Activated naive CD4-positive, alpha-beta T cell treated with anti-CD3 and anti-CD28 coated beads, Interleukin-2, amount 50 U/mL, for 72 hours (primary cell): ENCODE results near the gene SSR4. TPM values are rescaled to one million over a fixed set of nuclear protein-coding genes. Genes with fewer than 3 reads are reported as not detected.
"Not testable (repeated sequence)": the region's sequence is repeated elsewhere in the genome, so short reads cannot be mapped to it uniquely, and the experiment has no call there.

Source experiments
- ATAC-seq, 2 donors: fragments of 150-1000 bp; cut with Tn5 transposase; 2 replicates each; pipeline ENCODE4 v1.10.0; 2021; ENCODE audit warnings: mild to moderate bottlenecking in 2 of 2, moderate library complexity in 2 of 2
- DNase-seq, 2 donors: peaks; one replicate each; pipeline ENCODE4 v3.0.0; 2021 to 2022; ENCODE audit warnings: low spot score in 2 of 2
- H3K27ac Mint-ChIP-seq, 2 donors: one replicate each; pipeline ENCODE4 v1.8.0; 2022; ENCODE audit warnings: mild to moderate bottlenecking in 2 of 2, mixed read lengths in 2 of 2
- H3K36me3 Mint-ChIP-seq, 2 donors: one replicate each; pipeline ENCODE4 v1.8.0; 2022; ENCODE audit warnings: mixed read lengths in 2 of 2
- H3K9me3 Mint-ChIP-seq, 2 donors: one replicate each; pipeline ENCODE4 v1.8.0; 2022; ENCODE audit warnings: mixed read lengths in 2 of 2
- total RNA-seq, 2 donors: library from RNA; stranded (reverse); gene quantifications; one replicate each; pipeline ENCODE4 v1.2.3, GENCODE V29; 2022

Gene SSR4
- 100 to 1,000 TPM; 142 to 156 TPM for total RNA-seq

- H3K36me3 Mint-ChIP-seq: peaks cover 13 to 16% of the 10 kb centered on the region in 2 donors
- peak; percentile 96 for ATAC-seq
- DNase-seq: peak; percentile 91 to 96
- H3K9me3 Mint-ChIP-seq: no peaks in the 10 kb centered on the region
- H3K27ac Mint-ChIP-seq: peak within 1 kb of the TSS; percentile 87 to 91
These were observed at the start of gene SSR4, which contains the start of gene IDH3G for GRCh38 chrX:153794018-153794896. Gene SSR4 (plus strand): TSS chrX:153794668. CDS start chrX:153794688, 20 bp downstream. Gene IDH3G (minus strand): TSS chrX:153794375. CDS start chrX:153794326, 49 bp downstream.

GRCh38 chrX:153745067-153745433 lies 49.4 kb upstream of the SSR4 start:
- H3K9me3 Mint-ChIP-seq, DNase-seq, H3K27ac Mint-ChIP-seq, H3K36me3 Mint-ChIP-seq, ATAC-seq: not testable (repeated sequence)

- no peak for DNase-seq
- Mint-ChIP-seq H3K27ac (no peak overlapping the region), H3K36me3 (no peaks in the 10 kb centered on the region), H3K9me3 (no peaks in the 10 kb centered on the region)
- no peak for ATAC-seq
These were observed 48.1 kb upstream of the SSR4 start for GRCh38 chrX:153746359-153746758.

GRCh38 chrX:153746991-153747390 lies 47.5 kb upstream of the SSR4 start:
- not testable (repeated sequence) for ATAC-seq, DNase-seq, H3K36me3 Mint-ChIP-seq, H3K9me3 Mint-ChIP-seq, H3K27ac Mint-ChIP-seq

- H3K36me3 Mint-ChIP-seq, H3K27ac Mint-ChIP-seq, ATAC-seq, DNase-seq, H3K9me3 Mint-ChIP-seq: not testable (repeated sequence)
These were observed 45.5 kb upstream of the SSR4 start for GRCh38 chrX:153749017-153749416.

GRCh38 chrX:153750127-153750774 lies 44.2 kb upstream of the SSR4 start:
- H3K9me3 Mint-ChIP-seq: no peaks in the 10 kb centered on the region
- H3K27ac Mint-ChIP-seq: no peak overlapping the region
- ATAC-seq (no peak), DNase-seq (no peak)
- no peaks in the 10 kb centered on the region for H3K36me3 Mint-ChIP-seq

- no peak for ATAC-seq
- no peaks in the 10 kb centered on the region for H3K9me3 Mint-ChIP-seq
- H3K36me3 Mint-ChIP-seq: no peaks in the 10 kb centered on the region
- no peak overlapping the region for H3K27ac Mint-ChIP-seq
- DNase-seq: no peak
These were observed 39.3 kb upstream of the SSR4 start for GRCh38 chrX:153755136-153755535.

GRCh38 chrX:153761863-153762262 lies 32.6 kb upstream of the SSR4 start:
- DNase-seq (no peak), ATAC-seq (no peak)
- no peaks in the 10 kb centered on the region for H3K9me3 Mint-ChIP-seq
- no peaks in the 10 kb centered on the region for H3K36me3 Mint-ChIP-seq
- no peak overlapping the region for H3K27ac Mint-ChIP-seq

- no peak for DNase-seq
- no peak overlapping the region for H3K27ac Mint-ChIP-seq
These were observed 31.8 kb upstream of the SSR4 start for GRCh38 chrX:153762626-153763173.

GRCh38 chrX:153763298-153763932 lies 31.1 kb upstream of the SSR4 start:
- DNase-seq (no peak), ATAC-seq (no peak)
- Mint-ChIP-seq H3K27ac (peak overlapping the region in 1 of 2 donors; percentile 63), H3K9me3 (no peaks in the 10 kb centered on the region), H3K36me3 (no peaks in the 10 kb centered on the region)

More at GRCh38 chrX:153762626-153763173, 31.8 kb upstream of the SSR4 start:
- no peaks in the 10 kb centered on the region for H3K36me3 Mint-ChIP-seq
- ATAC-seq: no peak
- no peaks in the 10 kb centered on the region for H3K9me3 Mint-ChIP-seq

- ATAC-seq: peak; percentile 86 to 90
- no peaks in the 10 kb centered on the region for H3K9me3 Mint-ChIP-seq
- peak; percentile 64 to 81 for DNase-seq
- peak within 1 kb of the TSS in 1 of 2 donors; percentile 63 for H3K27ac Mint-ChIP-seq
- H3K36me3 Mint-ChIP-seq: no peaks in the 10 kb centered on the region
These were observed 30.3 kb upstream of the SSR4 start, which contains the start of gene PLXNB3 for GRCh38 chrX:153763989-153764755. Gene PLXNB3 (plus strand): TSS chrX:153764249. CDS start chrX:153765536, 1,287 bp downstream.

GRCh38 chrX:153764786-153765137 lies 29.7 kb upstream of the SSR4 start:
- Mint-ChIP-seq H3K9me3 (no peaks in the 10 kb centered on the region), H3K27ac (no peak overlapping the region), H3K36me3 (no peaks in the 10 kb centered on the region)
- ATAC-seq: no peak
- DNase-seq: no peak

- H3K27ac Mint-ChIP-seq: no peak overlapping the region
These were observed 29.1 kb upstream of the SSR4 start for GRCh38 chrX:153765138-153766079.

GRCh38 chrX:153766098-153766817 lies 28.2 kb upstream of the SSR4 start:
- H3K27ac Mint-ChIP-seq: peak overlapping the region; percentile 75 to 81
- ATAC-seq (peak; percentile 69 to 81), DNase-seq (no peak)
- H3K9me3 Mint-ChIP-seq: no peaks in the 10 kb centered on the region
- no peaks in the 10 kb centered on the region for H3K36me3 Mint-ChIP-seq

More at GRCh38 chrX:153765138-153766079, 29.1 kb upstream of the SSR4 start:
- no peak for ATAC-seq
- no peaks in the 10 kb centered on the region for H3K9me3 Mint-ChIP-seq
- H3K36me3 Mint-ChIP-seq: no peaks in the 10 kb centered on the region
- no peak for DNase-seq
